HCT116 (cell line): ENCODE data around the gene TCIRG1. TPM values are rescaled to one million over a fixed set of nuclear protein-coding genes. Genes with fewer than 3 reads are reported as not detected.

ENCODE experiments used
- ATAC-seq: fragments of 200-7000 bp; cut with Tn5 transposase; 2 replicates; pipeline ENCODE4 v1.9.1; 2020; ENCODE audit warnings: mild to moderate bottlenecking, moderate library complexity
- BruUV-seq: library from RNA; stranded (reverse); fragments of 400-500 nt; replicated peaks from 2 replicates; lab custom pipeline; 2021; lab: Mats Ljungman, UMichigan
- CTCF ChIA-PET: fragments of 300-600 bp; sonication (Branson Sonifier 250); formaldehyde crosslinking; loops from one replicate; lab custom pipeline; 2021; ENCODE audit warnings: antibody characterized with exemption; lab: Charles Lee
- POLR2A ChIA-PET: fragments of 300-600, 350-600 bp; sonication (Branson Sonifier 250); formaldehyde crosslinking; loops from one replicate; lab custom pipeline; 2021; ENCODE audit warnings: antibody characterized with exemption; lab: Charles Lee
- RAD21 ChIA-PET, 2 experiments: fragments of 300-600 bp; sonication (Branson Sonifier 250); formaldehyde crosslinking; loops; one replicate each; lab custom pipeline; 2023; ENCODE audit warnings: low total read pairs in 2 of 2; ENCODE audit not compliant: uncharacterized antibody in 2 of 2, unreplicated experiment in 2 of 2, low non-redundant PET in 1 of 2; lab: Charles Lee
- DNase-seq: peaks from one replicate; pipeline ENCODE4 v3.0.0-alpha.2; 2010; ENCODE audit warnings: low read depth, low spot score
- H2AFZ ChIP-seq: fragments of 200-600 bp; shearing (Covaris generic), sonication (generic); 2 replicates; pipeline ENCODE4 v1.6.1; 2017; ENCODE audit warnings: low read depth, mixed run types, mixed read lengths, antibody characterized with exemption, low read length; ENCODE audit not compliant: poor library complexity, severe bottlenecking
- H3K27ac ChIP-seq: 2 replicates; pipeline ENCODE4 v1.5.1; 2012; ENCODE audit warnings: low read depth, low read length
- H3K27me3 ChIP-seq: fragments of 200-600 bp; sonication (generic); 2 replicates; pipeline ENCODE4 v1.6.1; 2016; ENCODE audit warnings: mixed run types, low read length, mixed read lengths; ENCODE audit not compliant: insufficient read depth
- H3K36me3 ChIP-seq, 2 experiments: fragments of 200-500 bp in 1 of 2; fragments of 200-600 bp in 1 of 2; sonication (Bioruptor generic) in 1 of 2; sonication (generic) in 1 of 2; 2 replicates each; pipeline versions ENCODE4 v1.5.1 to v1.6.1; 2014 to 2016; ENCODE audit warnings: low read length in 2 of 2, inconsistent platforms in 1 of 2, mixed read lengths in 1 of 2, mixed run types in 1 of 2; ENCODE audit not compliant: insufficient read depth in 2 of 2, control insufficient read depth in 1 of 2
- H3K4me1 ChIP-seq, 2 experiments: fragments of 200-600 bp in 1 of 2; sonication (generic) in 1 of 2; 2 replicates each; pipeline versions ENCODE4 v1.5.1 to v1.6.1; 2012 to 2017; ENCODE audit warnings: low read length in 2 of 2, inconsistent platforms in 1 of 2, mild to moderate bottlenecking in 1 of 2, mixed read lengths in 1 of 2, mixed run types in 1 of 2, moderate library complexity in 1 of 2; ENCODE audit not compliant: insufficient read depth in 2 of 2, control insufficient read depth in 1 of 2
- H3K4me2 ChIP-seq: fragments of 200-600 bp; sonication (generic); 2 replicates; pipeline ENCODE4 v1.6.1; 2017; ENCODE audit warnings: mixed run types, low read length, mixed read lengths
- H3K4me3 ChIP-seq, 2 experiments: fragments of 200-600 bp in 1 of 2; sonication (generic) in 1 of 2; replicated peaks in 1 of 2; 2 replicates each; pipeline ENCODE4 v1.5.1; 2011 to 2016; ENCODE audit warnings: low read length in 2 of 2, control low read depth in 1 of 2, low read depth in 1 of 2, mild to moderate bottlenecking in 1 of 2, mixed read lengths in 1 of 2, mixed run types in 1 of 2
- H3K79me2 ChIP-seq: fragments of 200-600 bp; sonication (generic); 2 replicates; pipeline ENCODE4 v1.6.1; 2017; ENCODE audit warnings: mild to moderate bottlenecking, mixed run types, low read length, moderate library complexity, mixed read lengths; ENCODE audit not compliant: insufficient read depth
- H3K9ac ChIP-seq: fragments of 200-600 bp; sonication (generic); 2 replicates; pipeline ENCODE4 v1.6.1; 2016; ENCODE audit warnings: low read length, mixed read lengths
- H3K9me2 ChIP-seq: fragments of 200-600 bp; sonication (generic), shearing (Covaris generic); 2 replicates; pipeline ENCODE4 v1.6.1; 2017; ENCODE audit warnings: mixed run types, mild to moderate bottlenecking, moderate library complexity; ENCODE audit not compliant: insufficient read depth
- H3K9me3 ChIP-seq, 2 experiments: fragments of 200-500 bp in 1 of 2; fragments of 200-600 bp in 1 of 2; sonication (Bioruptor generic) in 1 of 2; sonication (generic) in 1 of 2; 2 replicates each; pipeline ENCODE4 v1.6.1; 2014 to 2017; ENCODE audit warnings: low read length in 2 of 2, mixed read lengths in 2 of 2, inconsistent platforms in 1 of 2, low read depth in 1 of 2, mild to moderate bottlenecking in 1 of 2, mixed run types in 1 of 2, moderate library complexity in 1 of 2; ENCODE audit not compliant: control insufficient read depth in 1 of 2, insufficient read depth in 1 of 2
- H4K20me1 ChIP-seq: fragments of 200-600 bp; sonication (generic), shearing (Covaris generic); 2 replicates; pipeline ENCODE4 v1.6.1; 2017; ENCODE audit warnings: mixed run types, mild to moderate bottlenecking, moderate library complexity; ENCODE audit not compliant: insufficient read depth
- CEBPB ChIP-seq: IDR thresholded peaks from 2 replicates; pipeline ENCODE4 v1.6.1; 2012; ENCODE audit warnings: low read depth
- CTCF ChIP-seq, 3 experiments: fragments of 200-600 bp in 1 of 3; sonication (generic) in 1 of 3; IDR thresholded peaks in 2 of 3; conservative IDR thresholded peaks in 1 of 3; 2 replicates each; pipeline ENCODE4 v1.5.1; 2012 to 2017; ENCODE audit warnings: low read depth in 2 of 3, low read length in 2 of 3, antibody characterized with exemption in 1 of 3, borderline replicate concordance in 1 of 3, control low read depth in 1 of 3, mild to moderate bottlenecking in 1 of 3, mixed read lengths in 1 of 3, mixed run types in 1 of 3, moderate library complexity in 1 of 3; ENCODE audit not compliant: insufficient read depth in 1 of 3
- EGR1 ChIP-seq: IDR thresholded peaks from 2 replicates; pipeline ENCODE4 v1.6.1; 2012; ENCODE audit warnings: low read depth
- ELF1 ChIP-seq: IDR thresholded peaks from 2 replicates; pipeline ENCODE4 v1.6.1; 2012; ENCODE audit warnings: low read depth, borderline replicate concordance
- EZH2phosphoT487 ChIP-seq: fragments of 200-600 bp; IDR thresholded peaks from 2 replicates; pipeline ENCODE4 v1.6.1; 2018; ENCODE audit warnings: antibody characterized with exemption, borderline replicate concordance
- POLR2A ChIP-seq: IDR thresholded peaks from 2 replicates; pipeline ENCODE4 v1.7.0; 2011; ENCODE audit warnings: borderline replicate concordance; ENCODE audit not compliant: insufficient read depth, insufficient read length; ENCODE audit errors: extremely low read depth
- POLR2AphosphoS5 ChIP-seq: IDR thresholded peaks from 2 replicates; pipeline ENCODE4 v1.6.1; 2011; ENCODE audit warnings: mild to moderate bottlenecking, low read depth, low read length, moderate library complexity
- SP1 ChIP-seq: IDR thresholded peaks from 2 replicates; pipeline ENCODE4 v1.6.1; 2012; ENCODE audit warnings: low read depth
- ZBTB33 ChIP-seq: IDR thresholded peaks from 2 replicates; pipeline ENCODE4 v1.6.1; 2011; ENCODE audit warnings: mild to moderate bottlenecking, low read length, moderate library complexity; ENCODE audit not compliant: insufficient replicate concordance; ENCODE audit errors: extremely low read depth
- ZFX ChIP-seq: fragments of 450-650 bp; IDR thresholded peaks from 2 replicates; pipeline ENCODE4 v1.6.1; 2017
- intact Hi-C: fragments of 100-400 bp; cut with micrococcal nuclease; formaldehyde crosslinking; loops from 2 replicates; pipeline ENCODE4 v1.10.0; 2022
- total RNA-seq: library from RNA; stranded (reverse); gene quantifications from one replicate; pipeline ENCODE4 v1.2.1, GENCODE V29; 2021; ENCODE audit not compliant: unreplicated experiment

TCIRG1 gene
- total RNA-seq, 1 experiment from 2014 or later, result 101 TPM

GRCh38 chr11:68052137-68052873 is 13.5 kb downstream of the TCIRG1 start:
- intact Hi-C loops, result no loop called here
- Histone ChIP-seq H3K9me2 (no peaks in the 10 kb centered on the region), H2AFZ (no peak overlapping the region), H3K4me3 (no peak overlapping the region), H3K36me3 (no peaks in the 10 kb centered on the region; a peak in 1 of 4 replicates), H4K20me1 (no peaks in the 10 kb centered on the region), H3K9ac (no peak overlapping the region), H3K27me3 (no peaks in the 10 kb centered on the region), H3K9me3 (no peaks in the 10 kb centered on the region), H3K4me2 (no peak overlapping the region), H3K4me1 (no peaks in the 10 kb centered on the region), H3K79me2 (no peaks in the 10 kb centered on the region), H3K27ac (no peak overlapping the region)
- ATAC-seq (0 out of 2 replicates have a peak, but pooled peaks have one; percentile 7), DNase-seq (no peak)
- ChIA-PET CTCF (no interaction called here), RAD21 (interaction anchor here in 1 of 2 experiments (0.7 kb wide), 1 partner anchor 39 kb away, joined by 3 read pairs; no protein-coding TSS in a partner anchor)
- TF ChIP-seq EGR1, result no peak
- TF ChIP-seq SP1, result no peak
- TF ChIP-seq ELF1, result no peak
- no peak for TF ChIP-seq EZH2phosphoT487
- TF ChIP-seq POLR2A, result no peak
- no peak for TF ChIP-seq ZBTB33
- no peak for TF ChIP-seq POLR2AphosphoS5
- TF ChIP-seq CEBPB, result no peak
- no peak for TF ChIP-seq CTCF (IDR thresholded peaks at IDR 0.05 in 2 of 3, conservative IDR thresholded peaks at IDR 0.05 in 1 of 3; ENCODE audit: borderline replicate concordance in 1 of 3, insufficient read depth in 1 of 3, low read depth in 2 of 3, low read length in 2 of 3)
- no peak for TF ChIP-seq ZFX
- TF ChIP-seq, all 23 proteins: peak for 0
- POLR2A ChIA-PET, result no interaction called here
- BruUV-seq, result no TSS peak
